ENCODE data around the gene SSBP1. TPM values are rescaled to one million over a fixed set of nuclear protein-coding genes. Genes with fewer than 3 reads are reported as not detected.

SSBP1 gene
- total RNA-seq, 1 donor from 2014 or later: 126 TPM

DNA sequence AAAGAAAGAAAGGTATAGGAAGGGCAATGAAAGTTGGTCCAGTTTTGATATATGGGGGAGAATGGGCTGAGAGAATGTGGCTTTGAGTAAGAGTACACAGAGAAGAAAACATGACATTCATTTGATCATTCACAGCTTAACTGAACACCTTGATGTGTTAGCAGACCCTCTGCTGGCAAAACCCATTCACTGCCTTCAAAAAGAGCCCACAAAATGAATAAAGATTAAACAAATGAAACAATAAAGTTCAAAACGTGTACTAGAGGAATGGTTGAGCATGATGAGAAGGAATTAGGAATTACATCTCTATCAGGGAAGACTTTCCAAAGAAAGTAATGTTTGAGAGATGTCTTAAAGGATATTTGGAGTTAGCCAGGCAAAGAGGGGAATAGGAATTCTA is 27.9 kb upstream of the SSBP1 start:
- no peak overlapping the region for H3K4me3 ChIP-seq (ENCODE audit: low read depth, low read length)
- DNase-seq (ENCODE audit: low read depth): no peak
- H3K36me3 ChIP-seq (ENCODE audit: control insufficient read depth, insufficient read depth, low read length): no peaks in the 10 kb centered on the region
- TF ChIP-seq, protein P1, sequence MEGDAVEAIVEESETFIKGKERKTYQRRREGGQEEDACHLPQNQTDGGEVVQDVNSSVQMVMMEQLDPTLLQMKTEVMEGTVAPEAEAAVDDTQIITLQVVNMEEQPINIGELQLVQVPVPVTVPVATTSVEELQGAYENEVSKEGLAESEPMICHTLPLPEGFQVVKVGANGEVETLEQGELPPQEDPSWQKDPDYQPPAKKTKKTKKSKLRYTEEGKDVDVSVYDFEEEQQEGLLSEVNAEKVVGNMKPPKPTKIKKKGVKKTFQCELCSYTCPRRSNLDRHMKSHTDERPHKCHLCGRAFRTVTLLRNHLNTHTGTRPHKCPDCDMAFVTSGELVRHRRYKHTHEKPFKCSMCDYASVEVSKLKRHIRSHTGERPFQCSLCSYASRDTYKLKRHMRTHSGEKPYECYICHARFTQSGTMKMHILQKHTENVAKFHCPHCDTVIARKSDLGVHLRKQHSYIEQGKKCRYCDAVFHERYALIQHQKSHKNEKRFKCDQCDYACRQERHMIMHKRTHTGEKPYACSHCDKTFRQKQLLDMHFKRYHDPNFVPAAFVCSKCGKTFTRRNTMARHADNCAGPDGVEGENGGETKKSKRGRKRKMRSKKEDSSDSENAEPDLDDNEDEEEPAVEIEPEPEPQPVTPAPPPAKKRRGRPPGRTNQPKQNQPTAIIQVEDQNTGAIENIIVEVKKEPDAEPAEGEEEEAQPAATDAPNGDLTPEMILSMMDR (IDR thresholded peaks at IDR 0.05; ENCODE audit: insufficient read depth, low read length, severe bottlenecking): no peak
- no peak for FAIRE-seq
- no peaks in the 10 kb centered on the region for H3K27me3 ChIP-seq (ENCODE audit: control insufficient read depth, insufficient read depth, low read length)

DNA sequence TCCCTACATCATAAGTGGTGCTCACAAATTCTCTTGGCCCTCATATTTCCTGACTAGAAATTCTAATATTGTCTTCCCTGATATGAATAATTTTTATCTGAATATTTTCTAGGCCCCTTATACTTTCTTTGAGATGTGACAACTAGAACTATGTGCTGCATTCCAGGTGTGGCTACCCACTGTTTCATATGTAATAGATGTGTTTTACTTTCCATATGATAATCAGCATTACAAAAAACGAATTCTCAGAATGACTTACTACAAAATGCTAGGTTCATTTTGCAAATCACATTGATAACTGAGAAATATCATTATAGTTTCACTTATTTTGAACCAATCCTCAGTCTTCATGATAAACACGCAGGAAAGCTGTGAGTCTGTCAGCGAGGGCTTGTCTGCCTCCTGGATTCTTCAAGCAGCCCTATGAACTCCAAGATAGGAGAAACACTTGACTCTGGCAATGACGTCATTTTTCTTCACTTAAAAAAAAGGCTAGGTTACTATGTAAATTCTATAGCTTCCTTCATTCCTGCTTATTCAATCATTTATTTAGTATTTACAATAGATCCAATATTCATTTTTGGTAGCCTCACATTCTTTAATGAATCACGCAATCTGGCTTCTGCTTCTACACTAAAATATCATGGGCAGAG is 25.4 kb upstream of the SSBP1 start:
- FAIRE-seq (no peak), DNase-seq (ENCODE audit: low read depth) (no peak)
- Histone ChIP-seq H3K36me3 (ENCODE audit: control insufficient read depth, insufficient read depth, low read length) (no peaks in the 10 kb centered on the region), H3K4me3 (ENCODE audit: low read depth, low read length) (no peak overlapping the region), H3K27me3 (ENCODE audit: control insufficient read depth, insufficient read depth, low read length) (peaks cover 3% of the 10 kb centered on the region)
- TF ChIP-seq, protein P1 (IDR thresholded peaks at IDR 0.05; ENCODE audit: insufficient read depth, low read length, severe bottlenecking): no peak

DNA sequence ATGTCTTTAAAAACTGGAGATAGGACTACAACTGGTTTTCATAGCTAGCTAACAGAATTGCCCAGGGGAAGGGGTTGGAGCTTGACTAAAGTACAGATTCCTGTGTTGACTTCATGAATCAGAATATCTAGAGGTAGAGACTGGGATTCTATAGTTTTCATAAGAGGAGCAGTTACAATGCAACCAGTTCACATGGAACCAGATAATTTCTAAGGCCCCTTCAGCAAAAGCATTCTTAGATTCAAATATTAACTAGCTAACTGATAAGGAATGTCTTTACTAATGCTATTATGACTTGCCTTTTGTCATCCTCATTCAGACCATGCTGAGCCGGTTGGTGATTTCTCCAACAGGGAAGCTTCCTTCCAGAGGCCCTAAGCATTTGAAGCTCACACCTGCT is 24.3 kb upstream of the SSBP1 start:
- TF ChIP-seq, protein P1 (IDR thresholded peaks at IDR 0.05; ENCODE audit: insufficient read depth, low read length, severe bottlenecking): no peak
- FAIRE-seq (no peak), DNase-seq (ENCODE audit: low read depth) (no peak)
- Histone ChIP-seq H3K36me3 (ENCODE audit: control insufficient read depth, insufficient read depth, low read length) (no peaks in the 10 kb centered on the region), H3K4me3 (ENCODE audit: low read depth, low read length) (no peak overlapping the region), H3K27me3 (ENCODE audit: control insufficient read depth, insufficient read depth, low read length) (peaks cover 3% of the 10 kb centered on the region)

DNA sequence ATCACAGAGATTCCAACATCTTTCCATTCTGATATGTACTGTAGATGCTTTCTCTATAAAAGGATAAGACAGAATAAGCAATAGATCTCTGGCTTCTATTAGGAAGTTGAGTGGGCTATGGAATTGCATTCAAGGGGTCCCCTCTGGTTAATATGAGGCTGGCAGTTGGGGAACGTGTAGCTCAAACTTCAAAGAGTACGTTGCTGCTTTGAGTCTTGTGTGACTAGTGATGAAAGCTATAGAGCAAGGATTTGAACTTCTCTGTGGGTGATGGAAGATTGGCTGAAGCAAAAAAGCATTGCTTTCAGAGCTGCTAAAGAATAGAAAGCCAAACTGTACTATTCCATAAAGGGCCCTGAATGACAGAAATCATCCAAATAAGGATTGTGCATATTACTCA is 23.6 kb upstream of the SSBP1 start:
- no peak for DNase-seq (ENCODE audit: low read depth)

DNA sequence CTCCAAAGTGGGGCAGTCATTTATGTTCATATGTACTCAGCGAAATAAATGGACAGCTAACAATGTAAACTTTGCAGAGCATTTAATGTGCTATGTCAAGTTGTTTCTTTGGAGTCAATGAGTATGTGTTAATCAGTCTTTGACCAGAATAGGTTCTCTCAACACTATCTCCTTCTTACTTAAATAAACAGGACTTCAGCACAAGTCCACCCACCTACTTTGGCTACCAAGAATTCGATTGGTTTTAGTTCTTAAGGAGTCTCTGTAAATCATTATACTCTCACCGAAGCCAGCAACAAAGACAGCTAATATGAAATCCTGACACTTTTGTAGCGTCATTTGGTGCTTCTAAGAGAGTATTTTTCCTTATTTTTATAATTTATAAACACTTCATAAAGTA is 23.1 kb upstream of the SSBP1 start:
- Histone ChIP-seq H3K36me3 (ENCODE audit: control insufficient read depth, insufficient read depth, low read length) (no peaks in the 10 kb centered on the region), H3K27me3 (ENCODE audit: control insufficient read depth, insufficient read depth, low read length) (peaks cover 3% of the 10 kb centered on the region), H3K4me3 (ENCODE audit: low read depth, low read length) (no peak overlapping the region)
- FAIRE-seq (no peak), DNase-seq (ENCODE audit: low read depth) (no peak)
- TF ChIP-seq, protein P1 (IDR thresholded peaks at IDR 0.05; ENCODE audit: insufficient read depth, low read length, severe bottlenecking): no peak

More for the DNA sequence above, 23.6 kb upstream of the SSBP1 start:
- TF ChIP-seq, protein P1 (IDR thresholded peaks at IDR 0.05; ENCODE audit: insufficient read depth, low read length, severe bottlenecking): no peak
- no peaks in the 10 kb centered on the region for H3K36me3 ChIP-seq (ENCODE audit: control insufficient read depth, insufficient read depth, low read length)
- H3K27me3 ChIP-seq (ENCODE audit: control insufficient read depth, insufficient read depth, low read length): peaks cover 3% of the 10 kb centered on the region
- H3K4me3 ChIP-seq (ENCODE audit: low read depth, low read length): no peak overlapping the region
- FAIRE-seq: no peak
